K562 (cell line): Measurements from ENCODE around the gene KRT82. TPM values are rescaled to one million over a fixed set of nuclear protein-coding genes. Genes with fewer than 3 reads are reported as not detected.
A peak's percentile ranks its signal among the peaks of the same experiment; 100 is the strongest.

Experiments
- ATAC-seq: fragments of 200-7000 bp; cut with Tn5 transposase; 3 replicates; pipeline ENCODE4 v1.9.1; 2020; ENCODE audit warnings: moderate library complexity
- BruUV-seq: library from RNA; stranded (reverse); fragments of 400-500 nt; replicated peaks from 2 replicates; lab custom pipeline; 2021; lab: Mats Ljungman, UMichigan
- CTCF ChIA-PET: fragments of 300-600 bp; formaldehyde crosslinking; extraction: SDS; loops from one replicate; lab custom pipeline; 2021; ENCODE audit warnings: low intra/inter-chr PET ratio; lab: Yijun Ruan, JAX
- POLR2A ChIA-PET: fragments of 300-600, 350-650 bp; sonication (Branson Sonifier 250); formaldehyde crosslinking; extraction: SDS; loops from one replicate; lab custom pipeline; 2021; ENCODE audit warnings: antibody characterized with exemption, inconsistent platforms; lab: Yijun Ruan, JAX
- DNase-seq, 4 experiments: peaks; one replicate each; pipeline versions ENCODE4 v3.0.0 to v3.0.0-alpha.2; 2011 to 2018; ENCODE audit warnings: low spot score in 3 of 4, mixed read lengths in 3 of 4; ENCODE audit errors: extremely low read depth in 1 of 4
- FAIRE-seq: peaks from 2 replicates; lab custom pipeline; 2011; peaks lifted over from hg19 to GRCh38; lab: Jason Lieb, UNC
- H2AFZ ChIP-seq: 2 replicates; pipeline ENCODE4 v1.6.0; 2011; ENCODE audit warnings: low read depth, low read length, control low read depth, inconsistent platforms
- H3K27ac ChIP-seq: fragments of 200-600 bp; 3 replicates; pipeline ENCODE4 v1.8.0; 2011; ENCODE audit warnings: low read depth, mild to moderate bottlenecking, control low read depth, inconsistent platforms, low read length, moderate library complexity, mixed read lengths; ENCODE audit errors: extremely low read depth
- H3K27me3 ChIP-seq, 2 experiments: fragments of 300-600 bp in 1 of 2; 2 replicates in 1 of 2; 3 replicates in 1 of 2; pipeline versions ENCODE4 v1.6.0 to v1.8.0; 2011; ENCODE audit warnings: inconsistent platforms in 2 of 2, low read length in 2 of 2, mild to moderate bottlenecking in 1 of 2, mixed read lengths in 1 of 2, moderate library complexity in 1 of 2; ENCODE audit not compliant: control insufficient read depth in 2 of 2, insufficient read depth in 2 of 2
- H3K36me3 ChIP-seq: fragments of 300-600 bp; 3 replicates; pipeline ENCODE4 v1.8.0; 2011; ENCODE audit warnings: mild to moderate bottlenecking, low read length, inconsistent platforms; ENCODE audit not compliant: control insufficient read depth, insufficient read depth
- H3K4me1 ChIP-seq, 2 experiments: fragments of 200-600 bp in 1 of 2; replicated peaks in 1 of 2; 2 replicates in 1 of 2; 3 replicates in 1 of 2; pipeline versions ENCODE4 v1.5.1 to v1.8.0; 2011; ENCODE audit warnings: inconsistent platforms in 2 of 2, low read length in 2 of 2, mild to moderate bottlenecking in 1 of 2, mixed read lengths in 1 of 2, moderate library complexity in 1 of 2; ENCODE audit not compliant: control insufficient read depth in 2 of 2, insufficient read depth in 2 of 2
- H3K4me2 ChIP-seq: 2 replicates; pipeline ENCODE4 v1.6.1; 2011; ENCODE audit warnings: low read length, control low read depth, inconsistent platforms, mixed read lengths; ENCODE audit not compliant: insufficient read depth
- H3K4me3 ChIP-seq: fragments of 200-600 bp; sonication (generic), shearing (Covaris generic); 2 replicates; pipeline ENCODE4 v1.5.1; 2016; ENCODE audit warnings: control low read depth, inconsistent platforms
- H3K79me2 ChIP-seq: fragments of 200-600 bp; 3 replicates; pipeline ENCODE4 v1.8.0; 2011; ENCODE audit warnings: low read length, inconsistent platforms; ENCODE audit not compliant: control insufficient read depth, insufficient read depth
- H3K9ac ChIP-seq, 2 experiments: 2 replicates each; pipeline versions ENCODE4 v1.6.0 to v1.6.1; 2011; ENCODE audit warnings: low read depth in 2 of 2, low read length in 2 of 2, control low read depth in 1 of 2, inconsistent platforms in 1 of 2, mild to moderate bottlenecking in 1 of 2, mixed read lengths in 1 of 2; ENCODE audit not compliant: insufficient read depth in 1 of 2
- H3K9me1 ChIP-seq: one replicate; pipeline ENCODE4 v1.6.0; 2011; ENCODE audit warnings: inconsistent platforms, mild to moderate bottlenecking, low read length, moderate library complexity; ENCODE audit not compliant: control insufficient read depth, insufficient read depth
- H3K9me3 ChIP-seq: replicated peaks from 2 replicates; pipeline ENCODE4 v1.5.1; 2011; ENCODE audit warnings: low read depth, low read length, inconsistent platforms; ENCODE audit not compliant: control insufficient read depth, insufficient read depth
- H4K20me1 ChIP-seq: replicated peaks from 2 replicates; pipeline ENCODE4 v1.6.1; 2011; ENCODE audit warnings: low read length, inconsistent platforms, mixed read lengths; ENCODE audit not compliant: control insufficient read depth, insufficient read depth
- ADNP ChIP-seq: fragments of 200-800 bp; sonication (Bioruptor generic); IDR thresholded peaks from 2 replicates; pipeline ENCODE4 v1.6.1; 2016; ENCODE audit warnings: missing genetic modification characterization, missing compliant biosample characterization
- ATF7 ChIP-seq: fragments of 450-650 bp; IDR thresholded peaks from 2 replicates; pipeline ENCODE4 v1.7.1; 2014; ENCODE audit warnings: mild to moderate bottlenecking, moderate library complexity
- E2F1 ChIP-seq: sonication (generic); formaldehyde crosslinking; IDR thresholded peaks from 2 replicates; pipeline ENCODE4 v1.8.1; 2023; ENCODE audit warnings: mild to moderate bottlenecking, missing genetic modification reagents, moderate library complexity
- E2F6 ChIP-seq, 2 experiments: IDR thresholded peaks; 2 replicates each; pipeline ENCODE4 v1.6.1; 2011; ENCODE audit warnings: borderline replicate concordance in 1 of 2, control low read depth in 1 of 2, low read depth in 1 of 2, low read length in 1 of 2, mild to moderate bottlenecking in 1 of 2, mixed read lengths in 1 of 2, moderate library complexity in 1 of 2; ENCODE audit not compliant: insufficient read depth in 1 of 2, insufficient read length in 1 of 2, poor library complexity in 1 of 2, severe bottlenecking in 1 of 2; ENCODE audit errors: extremely low read depth in 1 of 2
- MEF2A ChIP-seq: IDR thresholded peaks from 2 replicates; pipeline ENCODE4 v1.6.1; 2011; ENCODE audit warnings: low read depth, mild to moderate bottlenecking, low read length, moderate library complexity; ENCODE audit not compliant: control insufficient read depth
- MTA1 ChIP-seq: fragments of 450-650 bp; IDR thresholded peaks from 2 replicates; pipeline ENCODE4 v1.6.1; 2017; ENCODE audit warnings: borderline replicate concordance
- NFXL1 ChIP-seq: fragments of 450-650 bp; formaldehyde crosslinking; IDR thresholded peaks from 2 replicates; pipeline ENCODE4 v1.4.0; 2021; ENCODE audit warnings: mild to moderate bottlenecking
- RCOR1 ChIP-seq, 2 experiments: IDR thresholded peaks; 2 replicates each; pipeline ENCODE4 v1.6.1; 2012; ENCODE audit warnings: low read depth in 2 of 2, low read length in 2 of 2, borderline replicate concordance in 1 of 2, improper control_type of control experiment in 1 of 2
- TEAD4 ChIP-seq, 2 experiments: sonication (generic) in 1 of 2; formaldehyde crosslinking in 1 of 2; IDR thresholded peaks; 2 replicates each; pipeline versions ENCODE4 v1.6.1 to v1.8.0; 2012 to 2022; ENCODE audit warnings: borderline replicate concordance in 1 of 2, inconsistent platforms in 1 of 2, low read length in 1 of 2, mild to moderate bottlenecking in 1 of 2, missing genetic modification reagents in 1 of 2
- THAP7 ChIP-seq: fragments of 250-450 bp; sonication (Bioruptor Pico); IDR thresholded peaks from 2 replicates; pipeline ENCODE4 v1.5.0; 2021
- ZC3H8 ChIP-seq: fragments of 450-650 bp; IDR thresholded peaks from 2 replicates; pipeline ENCODE4 v1.6.1; 2017
- ZEB2 ChIP-seq: fragments of 450-650 bp; IDR thresholded peaks from 2 replicates; pipeline ENCODE4 v1.6.1; 2016
- ZKSCAN3 ChIP-seq: fragments of 250-450 bp; sonication (Bioruptor Pico); IDR thresholded peaks from 2 replicates; pipeline ENCODE4 v1.4.0; 2020
- ZNF232 ChIP-seq: sonication (generic); formaldehyde crosslinking; IDR thresholded peaks from 2 replicates; pipeline ENCODE4 v1.8.0; 2022; ENCODE audit warnings: mild to moderate bottlenecking, missing genetic modification reagents
- WGBS: fragments of 100-300 bp; shearing (Covaris generic); methylation state at CpG from one replicate; pipeline ENCODE4 v1.1.6; 2016; ENCODE audit warnings: low coverage, mixed read lengths; ENCODE audit not compliant: insufficient coverage; ENCODE audit errors: missing lambda C conversion rate; 5-methylcytosine and 5-hydroxymethylcytosine counted together
- in situ Hi-C: fragments of 300-500 bp; cut with MboI; formaldehyde crosslinking; loops from 4 replicates; pipeline ENCODE4 v1.15.0; 2018; ENCODE audit warnings: inconsistent platforms, mixed read lengths
- intact Hi-C: fragments of 100-400 bp; cut with micrococcal nuclease; formaldehyde crosslinking; loops from 2 replicates; pipeline ENCODE4 v1.14.2; 2022
- polyA plus RNA-seq, 8 experiments: library from polyadenylated mRNA; depleted of rRNA in 4 of 8; stranded (reverse) in 5 of 8; unstranded in 3 of 8; fragments of >200 nt; fragmentation: Nextera tagmentation in 2 of 8; fragmentation: Illumina TruSeq in 1 of 8; extraction: Ambion mirVana in 2 of 8; extraction: Trizol in 1 of 8; gene quantifications; 2 replicates each; pipeline versions ENCODE4 v1.2.1 to v1.2.3, GENCODE V29; 2011 to 2014; ENCODE audit warnings: inconsistent platforms in 1 of 8, missing spikeins in 1 of 8
- total RNA-seq, 7 experiments: library from RNA; depleted of rRNA in 6 of 7; stranded (reverse); fragments of >200 nt in 6 of 7; fragmentation: Illumina TruSeq in 2 of 7; extraction: Trizol in 2 of 7; gene quantifications; 2 replicates each; pipeline versions ENCODE4 v1.2.1 to v1.2.3, GENCODE V29; 2011 to 2021; ENCODE audit warnings: low replicate concordance in 1 of 7
- TF ChIP-seq, protein P1 (sequence below): fragments of 250-450 bp; sonication (Bioruptor Pico); IDR thresholded peaks from 2 replicates; pipeline ENCODE4 v1.4.0; 2020
- TF ChIP-seq, protein P2 (sequence below): fragments of 250-450 bp; sonication (Bioruptor Pico); IDR thresholded peaks from 2 replicates; pipeline ENCODE4 v1.4.0; 2020; ENCODE audit warnings: mild to moderate bottlenecking

Gene KRT82
- total and polyA plus RNA-seq, 9 of the 15 experiments (the other 6 are each of a cell fraction or from before 2014, with no cell fraction given): not detected

DNA sequence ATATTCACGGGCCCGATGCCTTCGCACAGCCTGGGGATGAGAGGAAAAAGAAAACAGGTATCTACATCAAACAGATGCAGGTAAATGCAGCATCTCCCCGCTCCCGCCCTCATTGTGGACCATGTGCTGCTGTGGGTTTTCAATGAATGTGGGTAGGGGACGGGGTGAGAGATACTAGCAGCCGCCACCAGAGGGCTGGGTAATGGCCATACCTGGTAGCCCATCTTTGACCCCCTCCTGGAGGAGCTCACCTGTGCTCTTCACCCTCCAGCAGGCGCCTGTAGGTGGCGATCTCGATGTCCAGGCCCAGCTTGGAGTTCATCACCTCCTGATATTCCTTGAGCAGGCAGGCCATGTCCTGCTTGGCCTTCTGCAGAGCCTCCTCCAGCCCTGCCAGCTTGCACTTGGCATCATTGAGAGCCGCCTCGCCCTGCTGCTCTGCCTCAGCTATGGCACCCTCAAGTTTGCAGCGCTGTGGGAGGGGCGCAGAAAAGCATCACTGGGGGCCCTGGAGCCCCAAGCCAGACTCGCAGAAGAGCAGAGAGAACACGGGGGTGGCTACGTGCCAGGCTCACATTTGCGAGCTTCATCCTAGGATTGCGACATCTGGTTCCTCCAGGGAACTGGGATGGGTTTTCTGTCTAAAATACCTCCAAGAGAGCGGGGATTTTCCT is 10.2 kb downstream of the KRT82 start:
- peaks cover 0 to 51% of the 10 kb centered on the region in 2 experiments; a peak in 2 of 5 replicates for H3K27me3 ChIP-seq
- CTCF ChIA-PET: interaction anchor here (1.2 kb wide), 1 partner anchor 484 kb away, joined by 4 read pairs; no protein-coding TSS in a partner anchor
- TF ChIP-seq, protein P1, sequence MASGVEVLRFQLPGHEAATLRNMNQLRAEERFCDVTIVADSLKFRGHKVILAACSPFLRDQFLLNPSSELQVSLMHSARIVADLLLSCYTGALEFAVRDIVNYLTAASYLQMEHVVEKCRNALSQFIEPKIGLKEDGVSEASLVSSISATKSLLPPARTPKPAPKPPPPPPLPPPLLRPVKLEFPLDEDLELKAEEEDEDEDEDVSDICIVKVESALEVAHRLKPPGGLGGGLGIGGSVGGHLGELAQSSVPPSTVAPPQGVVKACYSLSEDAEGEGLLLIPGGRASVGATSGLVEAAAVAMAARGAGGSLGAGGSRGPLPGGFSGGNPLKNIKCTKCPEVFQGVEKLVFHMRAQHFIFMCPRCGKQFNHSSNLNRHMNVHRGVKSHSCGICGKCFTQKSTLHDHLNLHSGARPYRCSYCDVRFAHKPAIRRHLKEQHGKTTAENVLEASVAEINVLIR (CRISPR knock-in tag): no peak
- TF ChIP-seq ADNP (tag) (no peak), THAP7 (CRISPR knock-in tag) (no peak), ZNF232 (CRISPR knock-in tag) (no peak), TEAD4 (IDR thresholded peaks at IDR 0.05; ENCODE audit: low read length) (no peak), TEAD4 (CRISPR knock-in tag; IDR thresholded peaks at IDR 0.05; ENCODE audit: borderline replicate concordance) (no peak), RCOR1 (IDR thresholded peaks at IDR 0.05; ENCODE audit: borderline replicate concordance in 1 of 2, low read depth in 2 of 2, low read length in 2 of 2) (no peak), MEF2A (no peak), NFXL1 (no peak), ZC3H8 (no peak), E2F1 (CRISPR knock-in tag) (no peak), E2F6 (IDR thresholded peaks at IDR 0.05; ENCODE audit: borderline replicate concordance in 1 of 2, extremely low read depth in 1 of 2, insufficient read depth in 1 of 2, insufficient read length in 1 of 2, low read depth in 1 of 2, low read length in 1 of 2, poor library complexity in 1 of 2, severe bottlenecking in 1 of 2) (no peak), ZEB2 (peak; percentile 39; the same call in 1 of the 2 replicates), ATF7 (no peak), ZKSCAN3 (CRISPR knock-in tag) (no peak), MTA1 (no peak)
- TF ChIP-seq, protein P2, sequence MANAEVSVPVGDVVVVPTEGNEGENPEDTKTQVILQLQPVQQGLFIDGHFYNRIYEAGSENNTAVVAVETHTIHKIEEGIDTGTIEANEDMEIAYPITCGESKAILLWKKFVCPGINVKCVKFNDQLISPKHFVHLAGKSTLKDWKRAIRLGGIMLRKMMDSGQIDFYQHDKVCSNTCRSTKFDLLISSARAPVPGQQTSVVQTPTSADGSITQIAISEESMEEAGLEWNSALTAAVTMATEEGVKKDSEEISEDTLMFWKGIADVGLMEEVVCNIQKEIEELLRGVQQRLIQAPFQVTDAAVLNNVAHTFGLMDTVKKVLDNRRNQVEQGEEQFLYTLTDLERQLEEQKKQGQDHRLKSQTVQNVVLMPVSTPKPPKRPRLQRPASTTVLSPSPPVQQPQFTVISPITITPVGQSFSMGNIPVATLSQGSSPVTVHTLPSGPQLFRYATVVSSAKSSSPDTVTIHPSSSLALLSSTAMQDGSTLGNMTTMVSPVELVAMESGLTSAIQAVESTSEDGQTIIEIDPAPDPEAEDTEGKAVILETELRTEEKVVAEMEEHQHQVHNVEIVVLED (CRISPR knock-in tag): no peak

More for the DNA sequence above, 10.2 kb downstream of the KRT82 start:
- WGBS: under 1% methylated on average over 20 of the region's 20 CpGs
- Histone ChIP-seq H4K20me1 (0 out of 2 replicates have a peak, but pooled peaks cover 4% of the 10 kb centered on the region), H3K4me3 (no peak overlapping the region), H3K9ac (no peak overlapping the region), H2AFZ (no peak overlapping the region), H3K4me1 (no peaks in the 10 kb centered on the region), H3K27ac (no peak overlapping the region), H3K4me2 (no peak overlapping the region), H3K36me3 (no peaks in the 10 kb centered on the region), H3K9me3 (no peaks in the 10 kb centered on the region), H3K9me1 (no peaks in the 10 kb centered on the region), H3K79me2 (no peaks in the 10 kb centered on the region)
- peak; percentile 69 for ATAC-seq
- POLR2A ChIA-PET: interaction anchor here (0.6 to 1.2 kb wide), 3 partner anchors 11 to 478 kb away, joined by 3 to 4 read pairs (median 3); partner anchors contain the start of gene KRT84
- no TSS peak for BruUV-seq
- DNase-seq: peak; percentile 14 to 57 (median 33)
- intact Hi-C loops (no loop called here), in situ Hi-C loops (no loop called here)
- no peak for FAIRE-seq
